Mesendoderm (in vitro differentiated cells): ENCODE measurements around the gene PANK2.
"Not testable (repeated sequence)": the region's sequence is repeated elsewhere in the genome, so short reads cannot be mapped to it uniquely, and the experiment has no call there.

Source experiments
- DNase-seq: peaks from one replicate; pipeline ENCODE4 v3.0.0; 2013
- H2AK5ac ChIP-seq: 2 replicates; pipeline ENCODE4 v1.6.1; 2013; ENCODE audit warnings: low read length, inconsistent platforms
- H2BK120ac ChIP-seq: 2 replicates; pipeline ENCODE4 v1.6.1; 2013; ENCODE audit warnings: low read depth, mild to moderate bottlenecking, low read length, moderate library complexity, mixed read lengths
- H2BK15ac ChIP-seq: replicated peaks from 2 replicates; pipeline ENCODE4 v1.6.1; 2013; ENCODE audit warnings: low read depth, mild to moderate bottlenecking, moderate library complexity
- H2BK5ac ChIP-seq: 2 replicates; pipeline ENCODE4 v1.6.1; 2013; ENCODE audit warnings: low read length, inconsistent platforms
- H3K18ac ChIP-seq: 2 replicates; pipeline ENCODE4 v1.6.1; 2013; ENCODE audit warnings: mild to moderate bottlenecking, low read length, mixed read lengths
- H3K23ac ChIP-seq: one replicate; pipeline ENCODE4 v1.6.1; 2013; ENCODE audit warnings: low read length
- H3K27ac ChIP-seq: 2 replicates; pipeline ENCODE4 v1.5.1; 2013; ENCODE audit warnings: low read depth, mild to moderate bottlenecking, inconsistent platforms, low read length, moderate library complexity
- H3K27me3 ChIP-seq: 2 replicates; pipeline ENCODE4 v1.6.1; 2013; ENCODE audit warnings: low read length, control low read depth, mild to moderate bottlenecking, inconsistent platforms; ENCODE audit not compliant: insufficient read depth, poor library complexity
- H3K36me3 ChIP-seq: 2 replicates; pipeline ENCODE4 v1.6.1; 2013; ENCODE audit warnings: low read length, inconsistent platforms; ENCODE audit not compliant: control insufficient read depth, insufficient read depth
- H3K4ac ChIP-seq: one replicate; pipeline ENCODE4 v1.6.1; 2013; ENCODE audit warnings: low read depth, mild to moderate bottlenecking, low read length, moderate library complexity
- H3K4me1 ChIP-seq: 2 replicates; pipeline ENCODE4 v1.6.1; 2013; ENCODE audit warnings: low read depth, low read length, inconsistent platforms; ENCODE audit not compliant: control insufficient read depth
- H3K4me2 ChIP-seq: 2 replicates; pipeline ENCODE4 v1.6.1; 2013; ENCODE audit warnings: low read length
- H3K4me3 ChIP-seq: 2 replicates; pipeline ENCODE4 v1.5.1; 2013; ENCODE audit warnings: mild to moderate bottlenecking, low read length
- H3K56ac ChIP-seq: one replicate; pipeline ENCODE4 v1.6.1; 2013; ENCODE audit warnings: low read length
- H3K79me1 ChIP-seq: 2 replicates; pipeline ENCODE4 v1.6.1; 2013; ENCODE audit warnings: low read length, inconsistent platforms
- H3K79me2 ChIP-seq: 2 replicates; pipeline ENCODE4 v1.6.1; 2013; ENCODE audit warnings: mild to moderate bottlenecking, low read length; ENCODE audit not compliant: control insufficient read depth, insufficient read depth
- H3K9ac ChIP-seq: 2 replicates; pipeline ENCODE4 v1.6.1; 2013; ENCODE audit warnings: low read length, inconsistent platforms
- H4K5ac ChIP-seq: one replicate; pipeline ENCODE4 v1.6.1; 2013; ENCODE audit warnings: low read length
- H4K8ac ChIP-seq: one replicate; pipeline ENCODE4 v1.6.1; 2013; ENCODE audit warnings: low read depth, mild to moderate bottlenecking, control low read depth, low read length, moderate library complexity
- WGBS: extraction: QIAGEN DNeasy Blood & Tissue Kit; methylation state at CpG from one replicate; pipeline ENCODE4 v1.1.7; 2013; ENCODE audit warnings: low lambda C conversion rate, missing lambda C conversion rate; ENCODE audit not compliant: insufficient coverage; ENCODE audit errors: extremely low coverage; 5-methylcytosine and 5-hydroxymethylcytosine counted together

The PANK2 gene

GRCh38 chr20:3970016-3970415 is 80.8 kb downstream of the PANK2 start:
- Histone ChIP-seq H4K5ac (no peak overlapping the region), H4K8ac (no peak overlapping the region), H3K36me3 (no peaks in the 10 kb centered on the region), H3K56ac (no peak overlapping the region), H3K4ac (no peak overlapping the region), H2BK15ac (no peak overlapping the region), H3K27ac (no peak overlapping the region), H3K23ac (no peak overlapping the region), H3K9ac (no peak overlapping the region), H3K27me3 (no peaks in the 10 kb centered on the region), H2AK5ac (no peak overlapping the region), H3K4me3 (no peak overlapping the region), H3K4me2 (no peak overlapping the region), H3K79me1 (peaks cover 7% of the 10 kb centered on the region), H2BK5ac (no peak overlapping the region), H2BK120ac (no peak overlapping the region), H3K18ac (no peak overlapping the region), H3K79me2 (peaks cover 4% of the 10 kb centered on the region), H3K4me1 (no peaks in the 10 kb centered on the region)
- no CpG with 5 or more reads among the region's 5 CpGs for WGBS
- DNase-seq: peak; percentile 40

GRCh38 chr20:3971145-3971544 is 82.0 kb downstream of the PANK2 start:
- Histone ChIP-seq H2AK5ac (no peak overlapping the region), H3K36me3 (no peaks in the 10 kb centered on the region), H3K56ac (no peak overlapping the region), H2BK120ac (no peak overlapping the region), H3K79me2 (peaks cover 4% of the 10 kb centered on the region), H3K4me1 (no peaks in the 10 kb centered on the region), H3K27ac (no peak overlapping the region), H3K9ac (no peak overlapping the region), H3K4ac (no peak overlapping the region), H2BK5ac (no peak overlapping the region), H3K27me3 (no peaks in the 10 kb centered on the region), H2BK15ac (no peak overlapping the region), H3K4me2 (no peak overlapping the region), H3K4me3 (no peak overlapping the region), H3K18ac (no peak overlapping the region), H4K5ac (no peak overlapping the region), H3K23ac (no peak overlapping the region), H3K79me1 (peaks cover 7% of the 10 kb centered on the region), H4K8ac (no peak overlapping the region)
- no CpG with 5 or more reads among the region's 2 CpGs for WGBS
- DNase-seq: no peak

GRCh38 chr20:3972161-3972560 is 83.0 kb downstream of the PANK2 start:
- Histone ChIP-seq H3K79me1 (peaks cover 4% of the 10 kb centered on the region), H3K27me3 (no peaks in the 10 kb centered on the region), H3K79me2 (peaks cover 4% of the 10 kb centered on the region), H2BK120ac (no peak overlapping the region), H3K4ac (no peak overlapping the region), H3K4me1 (no peaks in the 10 kb centered on the region), H3K56ac (no peak overlapping the region), H2AK5ac (no peak overlapping the region), H4K5ac (no peak overlapping the region), H3K4me3 (no peak overlapping the region), H3K36me3 (no peaks in the 10 kb centered on the region), H3K23ac (no peak overlapping the region), H3K18ac (no peak overlapping the region), H3K4me2 (no peak overlapping the region), H2BK5ac (no peak overlapping the region), H4K8ac (no peak overlapping the region), H3K9ac (no peak overlapping the region), H2BK15ac (no peak overlapping the region), H3K27ac (no peak overlapping the region)
- WGBS: no CpG with 5 or more reads among the region's 1 CpG
- no peak for DNase-seq

DNA sequence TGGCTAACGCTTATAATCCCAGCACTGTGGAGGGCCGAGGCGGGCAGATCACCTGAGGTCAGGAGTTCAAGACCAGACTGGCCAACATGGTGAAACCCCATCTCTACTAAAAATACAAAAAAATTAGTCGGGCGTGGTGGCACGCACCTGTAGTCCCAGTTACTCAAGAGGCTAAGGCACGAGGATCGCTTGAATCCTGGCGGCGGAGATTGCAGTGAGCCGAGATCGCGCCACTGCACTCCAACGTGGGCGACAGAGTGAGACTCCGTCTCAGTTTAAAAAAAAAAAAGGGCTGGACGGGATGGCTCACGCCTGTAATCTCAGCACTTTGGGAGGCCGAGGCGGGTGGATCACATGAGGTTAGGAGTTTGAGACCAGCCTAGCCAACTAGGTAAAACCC is 83.4 kb downstream of the PANK2 start:
- not testable (repeated sequence) for H3K18ac ChIP-seq, H4K5ac ChIP-seq, H2BK5ac ChIP-seq, H3K4me2 ChIP-seq, H3K56ac ChIP-seq, H3K4me3 ChIP-seq, H3K79me2 ChIP-seq, H3K27me3 ChIP-seq, H3K36me3 ChIP-seq, H2BK15ac ChIP-seq, H3K4ac ChIP-seq, DNase-seq, H4K8ac ChIP-seq, H3K4me1 ChIP-seq, H2AK5ac ChIP-seq, H3K9ac ChIP-seq, H3K23ac ChIP-seq, H3K27ac ChIP-seq, H2BK120ac ChIP-seq, H3K79me1 ChIP-seq
- WGBS: no CpG with 5 or more reads among the region's 20 CpGs

DNA sequence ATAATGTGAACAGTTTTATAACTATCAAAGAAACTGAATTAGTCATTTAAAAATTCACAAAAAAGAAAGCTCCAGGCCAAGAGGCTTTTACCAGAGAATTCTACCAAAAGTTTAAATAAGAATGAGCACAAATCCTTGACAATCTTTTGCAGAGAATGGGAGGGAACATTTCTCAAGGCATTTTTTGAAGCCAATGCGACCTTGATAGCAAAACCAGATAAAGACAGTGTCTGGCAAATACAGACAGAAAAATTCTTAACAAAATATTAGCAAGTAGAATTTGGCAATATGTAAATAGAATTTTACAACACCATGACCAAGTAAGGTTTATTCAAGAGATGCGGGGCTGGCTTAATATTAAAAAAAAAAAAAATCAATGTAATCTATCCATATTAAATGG is 84.5 kb downstream of the PANK2 start:
- no peak overlapping the region for H3K23ac ChIP-seq
- no peak overlapping the region for H3K4me2 ChIP-seq
- H4K5ac ChIP-seq: no peak overlapping the region
- no peak overlapping the region for H2BK120ac ChIP-seq
- no peaks in the 10 kb centered on the region for H3K4me1 ChIP-seq
- H3K9ac ChIP-seq: no peak overlapping the region
- no peak overlapping the region for H2AK5ac ChIP-seq
- H3K56ac ChIP-seq: no peak overlapping the region
- H3K36me3 ChIP-seq: no peaks in the 10 kb centered on the region
- H3K18ac ChIP-seq: no peak overlapping the region
- no peak overlapping the region for H4K8ac ChIP-seq
- H3K79me2 ChIP-seq: peaks cover 4% of the 10 kb centered on the region
- DNase-seq: no peak
- peaks cover 4% of the 10 kb centered on the region for H3K79me1 ChIP-seq
- H2BK5ac ChIP-seq: no peak overlapping the region
- no peak overlapping the region for H3K4me3 ChIP-seq
- WGBS: no CpG with 5 or more reads among the region's 2 CpGs
- no peak overlapping the region for H3K4ac ChIP-seq
- no peak overlapping the region for H3K27ac ChIP-seq
- H3K27me3 ChIP-seq: no peaks in the 10 kb centered on the region
- H2BK15ac ChIP-seq: no peak overlapping the region

- Histone ChIP-seq H2BK15ac (no peak overlapping the region), H3K9ac (no peak overlapping the region), H3K4me1 (no peaks in the 10 kb centered on the region), H3K36me3 (no peaks in the 10 kb centered on the region), H2BK120ac (no peak overlapping the region), H3K27ac (no peak overlapping the region), H3K18ac (no peak overlapping the region), H3K56ac (no peak overlapping the region), H4K8ac (peak overlapping the region; percentile 76), H3K4ac (no peak overlapping the region), H3K27me3 (no peaks in the 10 kb centered on the region), H2AK5ac (no peak overlapping the region), H3K79me2 (no peaks in the 10 kb centered on the region), H3K4me2 (no peak overlapping the region), H3K4me3 (no peak overlapping the region), H3K23ac (no peak overlapping the region), H4K5ac (no peak overlapping the region), H2BK5ac (no peak overlapping the region), H3K79me1 (peaks cover 2% of the 10 kb centered on the region)
- no CpG with 5 or more reads among the region's 2 CpGs for WGBS
- DNase-seq: no peak
Observed at GRCh38 chr20:3976511-3976910, 87.3 kb downstream of the PANK2 start.
